GM03348 (cell line): ENCODE results near the gene ARHGAP4.

Source experiments
- DNase-seq: peaks from one replicate; pipeline ENCODE4 v3.0.0; 2012; ENCODE audit warnings: low spot score

Gene ARHGAP4

GRCh38 chrX:153927672-153927921 lies 1.5 kb upstream of the ARHGAP4 start:
- DNase-seq: peak; percentile 14

- peak; percentile 20 for DNase-seq
Measured at GRCh38 chrX:153926858-153927671, 1.0 kb upstream of the ARHGAP4 start.

GRCh38 chrX:153926552-153926857 lies 441 bp upstream of the ARHGAP4 start:
- no peak for DNase-seq

GRCh38 chrX:153925387-153925738 lies 701 bp downstream of the ARHGAP4 start:
- no peak for DNase-seq

- peak; percentile 37 for DNase-seq
Measured at GRCh38 chrX:153924149-153924861, 1.8 kb downstream of the ARHGAP4 start.

GRCh38 chrX:153922932-153923857 lies 2.9 kb downstream of the ARHGAP4 start:
- peak; percentile 61 for DNase-seq

GRCh38 chrX:153921511-153922446 lies 4.3 kb downstream of the ARHGAP4 start:
- DNase-seq: no peak

- no peak for DNase-seq
Measured at GRCh38 chrX:153921070-153921469, 5.0 kb downstream of the ARHGAP4 start.

- DNase-seq: no peak
Measured at GRCh38 chrX:153920546-153920945, 5.5 kb downstream of the ARHGAP4 start.

- DNase-seq: no peak
Measured at GRCh38 chrX:153919281-153919680, 6.8 kb downstream of the ARHGAP4 start.

- no peak for DNase-seq
Measured at GRCh38 chrX:153917869-153918268, 8.2 kb downstream of the ARHGAP4 start.

- no peak for DNase-seq
Measured at GRCh38 chrX:153913701-153914100, 12.4 kb downstream of the ARHGAP4 start.

- no peak for DNase-seq
Measured at GRCh38 chrX:153913211-153913610, 12.9 kb downstream of the ARHGAP4 start.

- DNase-seq: no peak
Measured at GRCh38 chrX:153911798-153912197, 14.3 kb downstream of the ARHGAP4 start.

- no peak for DNase-seq
Measured at GRCh38 chrX:153910446-153910845, 15.6 kb downstream of the ARHGAP4 start.

GRCh38 chrX:153909980-153910360 lies 16.1 kb downstream of the ARHGAP4 start:
- no peak for DNase-seq

- DNase-seq: no peak
Measured at GRCh38 chrX:153909024-153909979, 16.8 kb downstream of the ARHGAP4 start.

GRCh38 chrX:153908219-153908860 lies 17.7 kb downstream of the ARHGAP4 start:
- no peak for DNase-seq

- DNase-seq: no peak
Measured at GRCh38 chrX:153907456-153907855, 18.6 kb downstream of the ARHGAP4 start.
